GM12878 (cell line): ENCODE measurements around the gene DAAM2. TPM values are rescaled to one million over a fixed set of nuclear protein-coding genes. Genes with fewer than 3 reads are reported as not detected.

ENCODE experiments used
- ATAC-seq: fragments of 200-7000 bp; cut with Tn5 transposase; 3 replicates; pipeline ENCODE4 v1.9.1; 2020; ENCODE audit warnings: mild to moderate bottlenecking, moderate library complexity
- BruUV-seq: library from RNA; stranded (reverse); fragments of 400-500 nt; replicated peaks from 2 replicates; lab custom pipeline; 2021; lab: Mats Ljungman, UMichigan
- CTCF ChIA-PET: fragments of 300-600 bp; sonication (Branson Sonifier 250); formaldehyde crosslinking; extraction: SDS; loops from one replicate; lab custom pipeline; 2021; ENCODE audit warnings: inconsistent platforms; lab: Yijun Ruan, JAX
- POLR2A ChIA-PET: fragments of 350-600 bp; formaldehyde crosslinking; extraction: SDS; loops from one replicate; lab custom pipeline; 2021; ENCODE audit warnings: inconsistent platforms; lab: Charles Lee
- RAD21 ChIA-PET: fragments of 300-600 bp; sonication (Branson Sonifier 250); formaldehyde crosslinking; loops from one replicate; lab custom pipeline; 2023; ENCODE audit warnings: antibody characterized with exemption; ENCODE audit not compliant: unreplicated experiment; lab: Charles Lee
- SMC1A ChIA-PET: fragments of 300-600 bp; sonication (Branson Sonifier 250); formaldehyde crosslinking; loops from one replicate; lab custom pipeline; 2023; ENCODE audit not compliant: unreplicated experiment, uncharacterized antibody; lab: Charles Lee
- DNase-seq: peaks from one replicate; pipeline ENCODE4 v3.0.0-alpha.2; 2011; ENCODE audit warnings: low read depth, low spot score
- FAIRE-seq: peaks from 3 replicates; lab custom pipeline; 2011; peaks lifted over from hg19 to GRCh38; lab: Jason Lieb, UNC
- H2AFZ ChIP-seq: 2 replicates; pipeline ENCODE4 v1.6.0; 2011; ENCODE audit warnings: low read depth, low read length, control low read depth; ENCODE audit not compliant: control insufficient read depth
- H3K27ac ChIP-seq: 2 replicates; pipeline ENCODE4 v1.5.1; 2011; ENCODE audit warnings: control low read depth; ENCODE audit not compliant: control insufficient read depth, insufficient read depth
- H3K27me3 ChIP-seq, 2 experiments: replicated peaks in 1 of 2; 2 replicates each; pipeline versions ENCODE4 v1.6.0 to v1.6.1; 2011; ENCODE audit warnings: low read length in 1 of 2; ENCODE audit not compliant: control insufficient read depth in 2 of 2, insufficient read depth in 2 of 2
- H3K36me3 ChIP-seq, 2 experiments: 2 replicates each; pipeline ENCODE4 v1.5.1; 2011; ENCODE audit warnings: low read length in 1 of 2; ENCODE audit not compliant: control insufficient read depth in 2 of 2, insufficient read depth in 2 of 2
- H3K4me1 ChIP-seq: 2 replicates; pipeline ENCODE4 v1.6.1; 2011; ENCODE audit warnings: mild to moderate bottlenecking, low read length, moderate library complexity, mixed read lengths; ENCODE audit not compliant: control insufficient read depth, insufficient read depth
- H3K4me2 ChIP-seq: 2 replicates; pipeline ENCODE4 v1.6.0; 2011; ENCODE audit warnings: control low read depth; ENCODE audit not compliant: control insufficient read depth, insufficient read depth
- H3K4me3 ChIP-seq: fragments of 200-600 bp; sonication (generic); 2 replicates; pipeline ENCODE4 v1.5.1; 2016
- H3K79me2 ChIP-seq: 2 replicates; pipeline ENCODE4 v1.6.0; 2011; ENCODE audit warnings: low read length; ENCODE audit not compliant: control insufficient read depth, insufficient read depth
- H3K9ac ChIP-seq: 2 replicates; pipeline ENCODE4 v1.8.0; 2011; ENCODE audit warnings: low read length, control low read depth, mixed read lengths; ENCODE audit not compliant: control insufficient read depth, insufficient read depth
- H3K9me3 ChIP-seq: replicated peaks from 3 replicates; pipeline ENCODE4 v1.5.1; 2011; ENCODE audit warnings: mild to moderate bottlenecking, low read length; ENCODE audit not compliant: control insufficient read depth, insufficient read depth
- H4K20me1 ChIP-seq: 2 replicates; pipeline ENCODE4 v1.6.0; 2011; ENCODE audit not compliant: control insufficient read depth, insufficient read depth
- IRF3 ChIP-seq: fragments of 450-650 bp; IDR thresholded peaks from 2 replicates; pipeline ENCODE4 v1.6.1; 2014; ENCODE audit warnings: mild to moderate bottlenecking
- KLF5 ChIP-seq: fragments of 450-650 bp; IDR thresholded peaks from 2 replicates; pipeline ENCODE4 v1.6.1; 2014; ENCODE audit warnings: mild to moderate bottlenecking; ENCODE audit not compliant: partially characterized antibody
- LARP7 ChIP-seq: fragments of 450-650 bp; IDR thresholded peaks from 2 replicates; pipeline ENCODE4 v1.6.1; 2017; ENCODE audit warnings: mild to moderate bottlenecking
- MLLT1 ChIP-seq: fragments of 450-650 bp; IDR thresholded peaks from 2 replicates; pipeline ENCODE4 v1.6.1; 2016; ENCODE audit warnings: mild to moderate bottlenecking
- MXI1 ChIP-seq: fragments of 150-350 bp; IDR thresholded peaks from 2 replicates; pipeline ENCODE4 v1.6.1; 2011; ENCODE audit warnings: low read depth, mild to moderate bottlenecking, inconsistent platforms, low read length, improper control_type of control experiment
- MYC ChIP-seq: IDR thresholded peaks from 2 replicates; pipeline ENCODE4 v1.6.1; 2011; ENCODE audit warnings: mild to moderate bottlenecking, low read length, moderate library complexity, inconsistent platforms; ENCODE audit not compliant: insufficient read depth, insufficient replicate concordance, insufficient read length, severe bottlenecking
- RBBP5 ChIP-seq: fragments of 200-600 bp; sonication (generic); conservative IDR thresholded peaks from 2 replicates; pipeline ENCODE4 v1.6.1; 2016
- SMARCA5 ChIP-seq: fragments of 450-650 bp; IDR thresholded peaks from 2 replicates; pipeline ENCODE4 v1.6.1; 2017; ENCODE audit warnings: mild to moderate bottlenecking
- SMC3 ChIP-seq: IDR thresholded peaks from 2 replicates; pipeline ENCODE4 v1.6.1; 2011; ENCODE audit warnings: low read length, improper control_type of control experiment, borderline replicate concordance
- SREBF1 ChIP-seq: IDR thresholded peaks from 2 replicates; pipeline ENCODE4 v1.6.1; 2012; ENCODE audit warnings: mild to moderate bottlenecking, low read length
- TCF3 ChIP-seq: IDR thresholded peaks from 2 replicates; pipeline ENCODE4 v1.6.1; 2012; ENCODE audit warnings: low read depth, mild to moderate bottlenecking, low read length, borderline replicate concordance; ENCODE audit not compliant: insufficient read depth
- YBX1 ChIP-seq: fragments of 450-650 bp; IDR thresholded peaks from 2 replicates; pipeline ENCODE4 v1.6.1; 2016; ENCODE audit warnings: antibody characterized with exemption
- ZBTB11 ChIP-seq: fragments of 450-650 bp; formaldehyde crosslinking; IDR thresholded peaks from 2 replicates; pipeline ENCODE4 v1.5.0; 2022; ENCODE audit warnings: mild to moderate bottlenecking, missing genetic modification characterization
- ZNF24 ChIP-seq: fragments of 450-650 bp; IDR thresholded peaks from 2 replicates; pipeline ENCODE4 v1.6.1; 2017; ENCODE audit warnings: antibody characterized with exemption, mild to moderate bottlenecking
- WGBS: methylation state at CpG from one replicate; pipeline ENCODE4 v1.1.6; 2016; ENCODE audit warnings: low lambda C conversion rate; ENCODE audit not compliant: insufficient replicate concordance, insufficient coverage; ENCODE audit errors: missing lambda C conversion rate; 5-methylcytosine and 5-hydroxymethylcytosine counted together
- in situ Hi-C: fragments of 300-500 bp; cut with MboI; formaldehyde crosslinking; loops from 9 replicates; pipeline ENCODE4 v1.14.3; 2018; ENCODE audit warnings: mixed read lengths
- intact Hi-C: fragments of 100-400 bp; cut with micrococcal nuclease; formaldehyde crosslinking; loops from one replicate; pipeline ENCODE4 v1.14.2; 2022; ENCODE audit not compliant: unreplicated experiment
- polyA plus RNA-seq, 11 experiments: library from polyadenylated mRNA; depleted of rRNA in 4 of 11; unstranded in 6 of 11; stranded (reverse) in 5 of 11; fragments of >200 nt; fragmentation: Nextera tagmentation in 4 of 11; fragmentation: Illumina TruSeq in 1 of 11; extraction: Ambion mirVana in 4 of 11; extraction: Trizol in 1 of 11; gene quantifications; 1 replicate in 1 of 11; 2 replicates in 10 of 11; pipeline versions ENCODE4 v1.2.1 to v1.2.3, GENCODE V29; 2011 to 2016; ENCODE audit warnings: inconsistent platforms in 2 of 11, missing spikeins in 2 of 11, low read depth in 1 of 11
- total RNA-seq, 4 experiments: library from RNA; depleted of rRNA in 3 of 4; stranded (reverse); fragments of >200 nt in 3 of 4; fragmentation: Illumina TruSeq in 1 of 4; extraction: Trizol in 1 of 4; gene quantifications; 2 replicates each; pipeline versions ENCODE4 v1.2.1 to v1.2.3, GENCODE V29; 2013 to 2021

Gene DAAM2
- total and polyA plus RNA-seq, 10 of the 15 experiments (the other 5 are each of a cell fraction or from before 2014, with no cell fraction given), result 0.05 to 0.22 TPM; not detected in 8

GRCh38 chr6:39794231-39794630 is 2.1 kb downstream of the DAAM2 start:
- Histone ChIP-seq H3K27ac (no peak overlapping the region), H3K79me2 (no peaks in the 10 kb centered on the region), H3K4me3 (no peak overlapping the region), H4K20me1 (no peaks in the 10 kb centered on the region), H3K4me1 (no peaks in the 10 kb centered on the region), H3K9me3 (no peaks in the 10 kb centered on the region), H3K4me2 (no peak overlapping the region), H3K27me3 (peaks cover 0 to 8% of the 10 kb centered on the region in 2 experiments; a peak in 3 of 4 replicates), H3K9ac (no peak overlapping the region), H3K36me3 (no peaks in the 10 kb centered on the region), H2AFZ (no peak overlapping the region)
- ATAC-seq (no peak), DNase-seq (no peak), FAIRE-seq (no peak)
- RAD21 ChIA-PET, result no interaction called here
- SMC1A ChIA-PET, result interaction anchor here (1.4 kb wide), 1 partner anchor 18 kb away, joined by 3 read pairs; no protein-coding TSS in a partner anchor
- in situ Hi-C loops, result no loop called here
- TF ChIP-seq LARP7 (no peak), TCF3 (no peak), ZBTB11 (CRISPR knock-in tag) (no peak), MLLT1 (no peak), YBX1 (no peak), SREBF1 (no peak), SMC3 (no peak), RBBP5 (no peak), SMARCA5 (no peak), KLF5 (no peak), MXI1 (no peak), IRF3 (no peak), MYC (no peak), ZNF24 (no peak)
- no TSS peak for BruUV-seq
- POLR2A ChIA-PET, result no interaction called here
- 12% methylated on average over 5 of the region's 5 CpGs for WGBS
- CTCF ChIA-PET, result no interaction called here
- intact Hi-C loops, result no loop called here
